GM18511 (cell line): ENCODE data around the gene CLDN4.
"Not testable (repeated sequence)": the region's sequence is repeated elsewhere in the genome, so short reads cannot be mapped to it uniquely, and the experiment has no call there.

Experiments
- ATAC-seq: cut with Tn5 transposase; IDR thresholded peaks from one replicate; pipeline ENCODE4 v1.9.1; 2021; ENCODE audit warnings: mild to moderate bottlenecking, moderate library complexity; ENCODE audit not compliant: unreplicated experiment

CLDN4 gene

GRCh38 chr7:73830681-73831583, at the start of gene CLDN4:
CLDN4 (plus strand) TSS chr7:73830996; CDS start chr7:73831202, 206 bp downstream.
- ATAC-seq, result no peak

- no peak for ATAC-seq
These were observed 44.2 kb upstream of the CLDN4 start for GRCh38 chr7:73786588-73786987.

GRCh38 chr7:73787786-73788048, 43.1 kb upstream of the CLDN4 start:
- ATAC-seq, result not testable (repeated sequence)

- no peak for ATAC-seq
These were observed 41.7 kb upstream of the CLDN4 start for GRCh38 chr7:73789051-73789450.

GRCh38 chr7:73791170-73791690, 39.6 kb upstream of the CLDN4 start:
- ATAC-seq, result not testable (repeated sequence)

- ATAC-seq, result not testable (repeated sequence)
These were observed 35.6 kb upstream of the CLDN4 start for GRCh38 chr7:73795188-73795587.

GRCh38 chr7:73796656-73797055, 34.1 kb upstream of the CLDN4 start:
- ATAC-seq, result not testable (repeated sequence)

- not testable (repeated sequence) for ATAC-seq
These were observed 33.6 kb upstream of the CLDN4 start for GRCh38 chr7:73797176-73797575.

- ATAC-seq, result no peak
These were observed 31.3 kb upstream of the CLDN4 start for GRCh38 chr7:73799282-73800141.

GRCh38 chr7:73801577-73801976, 29.2 kb upstream of the CLDN4 start:
- no peak for ATAC-seq

- no peak for ATAC-seq
These were observed 28.3 kb upstream of the CLDN4 start for GRCh38 chr7:73802459-73802858.

- ATAC-seq, result no peak
These were observed 21.3 kb upstream of the CLDN4 start for GRCh38 chr7:73809467-73809951.

- ATAC-seq, result no peak
These were observed 19.8 kb upstream of the CLDN4 start for GRCh38 chr7:73810998-73811360.

GRCh38 chr7:73811760-73812168, 19.0 kb upstream of the CLDN4 start:
- ATAC-seq, result no peak

- no peak for ATAC-seq
These were observed 17.8 kb upstream of the CLDN4 start for GRCh38 chr7:73812996-73813395.

- ATAC-seq, result no peak
These were observed 15.4 kb upstream of the CLDN4 start for GRCh38 chr7:73815436-73815835.

GRCh38 chr7:73817121-73817520, 13.7 kb upstream of the CLDN4 start:
- no peak for ATAC-seq

GRCh38 chr7:73820013-73820412, 10.8 kb upstream of the CLDN4 start:
- no peak for ATAC-seq

- not testable (repeated sequence) for ATAC-seq
These were observed 9.1 kb upstream of the CLDN4 start for GRCh38 chr7:73821597-73822285.

GRCh38 chr7:73822319-73823173, 8.2 kb upstream of the CLDN4 start:
- no peak for ATAC-seq
